Muscle of arm (tissue), 12 donors: ENCODE results near the gene KANK3. TPM values are rescaled to one million over a fixed set of nuclear protein-coding genes. Genes with fewer than 3 reads are reported as not detected.
"Not testable (repeated sequence)": the region's sequence is repeated elsewhere in the genome, so short reads cannot be mapped to it uniquely, and the experiment has no call there.

Experiments used
- DNase-seq: peaks from one replicate; pipeline ENCODE4 v3.0.0-alpha.2; 2013
- polyA plus RNA-seq, 12 donors: library from polyadenylated mRNA; unstranded; fragments of 120-200 nt; gene quantifications; one replicate each; pipeline ENCODE4 v1.2.1, GENCODE V29; 2013; ENCODE audit not compliant: insufficient read length in 12 of 12

Gene KANK3
- polyA plus RNA-seq, 12 donors, result 6.2 to 18.5 (median 7.7) TPM; not detected in 1

- DNase-seq, result not testable (repeated sequence)
Measured at GRCh38 chr19:8291337-8291736, 51.7 kb downstream of the KANK3 start.

- DNase-seq, result not testable (repeated sequence)
Measured at GRCh38 chr19:8276508-8276907, 66.6 kb downstream of the KANK3 start.

Other genes starting within 250 kb of the KANK3 start
- gene FBN3, start 193.7 kb downstream of the KANK3 start, polyA plus RNA-seq, result 10 to 100 TPM in 6 of 12 donors, 1 to 10 TPM in 5, not detected in 1; 5.6 to 41.5 (median 11.5) TPM
- 10 to 100 TPM in 10 of 12 donors, 1 to 10 TPM in 1, not detected in 1; 9.9 to 43.6 (median 15.5) TPM for gene CERS4, start 133.9 kb downstream of the KANK3 start, polyA plus RNA-seq
- 10 to 100 TPM in 11 of 12 donors, not detected in 1; 13.9 to 23.6 (median 19.1) TPM for gene CD320, start 34.9 kb downstream of the KANK3 start, polyA plus RNA-seq
- gene NDUFA7, start 21.9 kb downstream of the KANK3 start, polyA plus RNA-seq, result 10 to 100 TPM in 11 of 12 donors, not detected in 1; 28.8 to 49.3 (median 39.5) TPM
- 1,000 to 10,000 TPM in 1 of 12 donors, 100 to 1,000 TPM in 10, not detected in 1; 402 to 1,142 (median 551) TPM for gene RPS28, start 21.8 kb downstream of the KANK3 start, polyA plus RNA-seq
- gene ANGPTL4, start 20.9 kb upstream of the KANK3 start, polyA plus RNA-seq, result 1 to 10 TPM in 9 of 12 donors, under 1 TPM in 1, not detected in 2; 0.76 to 4.6 (median 1.8) TPM
- 100 to 1,000 TPM in 2 of 12 donors, 10 to 100 TPM in 9, not detected in 1; 53.9 to 120 (median 60.8) TPM for gene RAB11B, start 47.1 kb upstream of the KANK3 start, polyA plus RNA-seq
- gene MARCHF2, start 70.0 kb upstream of the KANK3 start, polyA plus RNA-seq, result 10 to 100 TPM in 11 of 12 donors, not detected in 1; 10.6 to 15.2 (median 12.9) TPM
- gene HNRNPM, start 101.7 kb upstream of the KANK3 start, polyA plus RNA-seq, result 100 to 1,000 TPM in 11 of 12 donors, not detected in 1; 173 to 360 (median 195) TPM
- gene PRAM1, start 159.4 kb upstream of the KANK3 start, polyA plus RNA-seq, result 1 to 10 TPM in 8 of 12 donors, under 1 TPM in 2, not detected in 2; 0.59 to 9.8 (median 1.4) TPM
- gene ZNF414, start 170.9 kb upstream of the KANK3 start, polyA plus RNA-seq, result 10 to 100 TPM in 11 of 12 donors, not detected in 1; 10.5 to 25.4 (median 12.6) TPM
- gene MYO1F, start 234.2 kb upstream of the KANK3 start, polyA plus RNA-seq, result 10 to 100 TPM in 2 of 12 donors, 1 to 10 TPM in 9, not detected in 1; 2.8 to 19.6 (median 3.8) TPM